ENCODE results near the gene PLAU.

The PLAU gene

GRCh38 chr10:73877533-73878160 lies 33.3 kb upstream of the PLAU start:
- H3K9ac ChIP-seq (ENCODE audit: low read length in 2 of 2), result no peak overlapping the region
- no peaks in the 10 kb centered on the region for H3K9me3 ChIP-seq (ENCODE audit: control insufficient read depth in 2 of 2, low read length in 2 of 2)
- peaks cover 22% of the 10 kb centered on the region for H3K4me1 ChIP-seq (ENCODE audit: control insufficient read depth, insufficient read depth, low read length)
- peak overlapping the region; percentile 31 for H3K27ac ChIP-seq (ENCODE audit: low read length)
- no peaks in the 10 kb centered on the region for H3K27me3 ChIP-seq (ENCODE audit: control insufficient read depth in 1 of 2, insufficient read depth in 2 of 2, low read length in 2 of 2)
- peaks cover 0 to 3% of the 10 kb centered on the region in 2 donors for H3K36me3 ChIP-seq (ENCODE audit: control insufficient read depth in 2 of 2, insufficient read depth in 2 of 2, low read length in 2 of 2)
- H3K4me3 ChIP-seq (ENCODE audit: low read length in 2 of 2), result no peak overlapping the region

- Histone ChIP-seq H3K4me3 (ENCODE audit: low read length in 2 of 2) (no peak overlapping the region), H3K36me3 (ENCODE audit: control insufficient read depth in 2 of 2, insufficient read depth in 2 of 2, low read length in 2 of 2) (no peaks in the 10 kb centered on the region), H3K9ac (ENCODE audit: low read length in 2 of 2) (no peak overlapping the region), H3K27ac (ENCODE audit: low read length) (no peak overlapping the region), H3K4me1 (ENCODE audit: control insufficient read depth, insufficient read depth, low read length) (peaks cover 15% of the 10 kb centered on the region), H3K27me3 (ENCODE audit: control insufficient read depth in 1 of 2, insufficient read depth in 2 of 2, low read length in 2 of 2) (no peaks in the 10 kb centered on the region), H3K9me3 (ENCODE audit: control insufficient read depth in 2 of 2, low read length in 2 of 2) (no peaks in the 10 kb centered on the region)
Measured at GRCh38 chr10:73878365-73878764, 32.6 kb upstream of the PLAU start.

- Histone ChIP-seq H3K36me3 (ENCODE audit: control insufficient read depth in 2 of 2, insufficient read depth in 2 of 2, low read length in 2 of 2) (no peaks in the 10 kb centered on the region), H3K9ac (ENCODE audit: low read length in 2 of 2) (peak overlapping the region in 1 of 2 donors; percentile 42), H3K27ac (ENCODE audit: low read length) (peak overlapping the region; percentile 60), H3K4me1 (ENCODE audit: control insufficient read depth, insufficient read depth, low read length) (peaks cover 14% of the 10 kb centered on the region), H3K4me3 (ENCODE audit: low read length in 2 of 2) (no peak overlapping the region), H3K9me3 (ENCODE audit: control insufficient read depth in 2 of 2, low read length in 2 of 2) (no peaks in the 10 kb centered on the region), H3K27me3 (ENCODE audit: control insufficient read depth in 1 of 2, insufficient read depth in 2 of 2, low read length in 2 of 2) (no peaks in the 10 kb centered on the region)
Measured at GRCh38 chr10:73879296-73880173, 31.4 kb upstream of the PLAU start.

GRCh38 chr10:73881221-73881919 lies 29.6 kb upstream of the PLAU start:
- H3K27ac ChIP-seq (ENCODE audit: low read length), result no peak overlapping the region
- peaks cover 6% of the 10 kb centered on the region for H3K4me1 ChIP-seq (ENCODE audit: control insufficient read depth, insufficient read depth, low read length)
- no peaks in the 10 kb centered on the region for H3K9me3 ChIP-seq (ENCODE audit: control insufficient read depth in 2 of 2, low read length in 2 of 2)

GRCh38 chr10:73884017-73884416 lies 26.9 kb upstream of the PLAU start:
- Histone ChIP-seq H3K36me3 (ENCODE audit: control insufficient read depth in 2 of 2, insufficient read depth in 2 of 2, low read length in 2 of 2) (no peaks in the 10 kb centered on the region), H3K4me1 (ENCODE audit: control insufficient read depth, insufficient read depth, low read length) (peaks cover 31% of the 10 kb centered on the region), H3K27me3 (ENCODE audit: control insufficient read depth in 1 of 2, insufficient read depth in 2 of 2, low read length in 2 of 2) (no peaks in the 10 kb centered on the region), H3K9ac (ENCODE audit: low read length in 2 of 2) (no peak overlapping the region), H3K9me3 (ENCODE audit: control insufficient read depth in 2 of 2, low read length in 2 of 2) (no peaks in the 10 kb centered on the region), H3K27ac (ENCODE audit: low read length) (no peak overlapping the region), H3K4me3 (ENCODE audit: low read length in 2 of 2) (no peak overlapping the region)

More at GRCh38 chr10:73881221-73881919, 29.6 kb upstream of the PLAU start:
- Histone ChIP-seq H3K27me3 (ENCODE audit: control insufficient read depth in 1 of 2, insufficient read depth in 2 of 2, low read length in 2 of 2) (no peaks in the 10 kb centered on the region), H3K36me3 (ENCODE audit: control insufficient read depth in 2 of 2, insufficient read depth in 2 of 2, low read length in 2 of 2) (no peaks in the 10 kb centered on the region), H3K4me3 (ENCODE audit: low read length in 2 of 2) (no peak overlapping the region), H3K9ac (ENCODE audit: low read length in 2 of 2) (no peak overlapping the region)

- Histone ChIP-seq H3K4me3 (ENCODE audit: low read length in 2 of 2) (no peak overlapping the region), H3K36me3 (ENCODE audit: control insufficient read depth in 2 of 2, insufficient read depth in 2 of 2, low read length in 2 of 2) (no peaks in the 10 kb centered on the region), H3K9ac (ENCODE audit: low read length in 2 of 2) (peak overlapping the region in 1 of 2 donors; percentile 47), H3K27ac (ENCODE audit: low read length) (peak overlapping the region; percentile 95), H3K4me1 (ENCODE audit: control insufficient read depth, insufficient read depth, low read length) (peaks cover 33% of the 10 kb centered on the region), H3K27me3 (ENCODE audit: control insufficient read depth in 1 of 2, insufficient read depth in 2 of 2, low read length in 2 of 2) (no peaks in the 10 kb centered on the region), H3K9me3 (ENCODE audit: control insufficient read depth in 2 of 2, low read length in 2 of 2) (no peaks in the 10 kb centered on the region)
Measured at GRCh38 chr10:73886085-73886529, 24.8 kb upstream of the PLAU start.

GRCh38 chr10:73886661-73887293 lies 24.2 kb upstream of the PLAU start:
- Histone ChIP-seq H3K4me3 (ENCODE audit: low read length in 2 of 2) (peak overlapping the region in 1 of 2 donors; percentile 60), H3K9me3 (ENCODE audit: control insufficient read depth in 2 of 2, low read length in 2 of 2) (no peaks in the 10 kb centered on the region), H3K9ac (ENCODE audit: low read length in 2 of 2) (peak overlapping the region; percentile 1 to 66), H3K27me3 (ENCODE audit: control insufficient read depth in 1 of 2, insufficient read depth in 2 of 2, low read length in 2 of 2) (no peaks in the 10 kb centered on the region), H3K4me1 (ENCODE audit: control insufficient read depth, insufficient read depth, low read length) (peaks cover 33% of the 10 kb centered on the region), H3K27ac (ENCODE audit: low read length) (peak overlapping the region; percentile 95), H3K36me3 (ENCODE audit: control insufficient read depth in 2 of 2, insufficient read depth in 2 of 2, low read length in 2 of 2) (no peaks in the 10 kb centered on the region)

- H3K4me1 ChIP-seq (ENCODE audit: control insufficient read depth, insufficient read depth, low read length), result peaks cover 33% of the 10 kb centered on the region
- H3K9ac ChIP-seq (ENCODE audit: low read length in 2 of 2), result peak overlapping the region; percentile 1 to 66
Measured at GRCh38 chr10:73887294-73888039, 23.5 kb upstream of the PLAU start.

GRCh38 chr10:73888514-73888913 lies 22.4 kb upstream of the PLAU start:
- peaks cover 33% of the 10 kb centered on the region for H3K4me1 ChIP-seq (ENCODE audit: control insufficient read depth, insufficient read depth, low read length)
- H3K4me3 ChIP-seq (ENCODE audit: low read length in 2 of 2), result no peak overlapping the region
- H3K27ac ChIP-seq (ENCODE audit: low read length), result peak overlapping the region; percentile 95
- H3K9ac ChIP-seq (ENCODE audit: low read length in 2 of 2), result peak overlapping the region in 1 of 2 donors; percentile 51
- H3K9me3 ChIP-seq (ENCODE audit: control insufficient read depth in 2 of 2, low read length in 2 of 2), result no peaks in the 10 kb centered on the region
- no peaks in the 10 kb centered on the region for H3K27me3 ChIP-seq (ENCODE audit: control insufficient read depth in 1 of 2, insufficient read depth in 2 of 2, low read length in 2 of 2)
- no peaks in the 10 kb centered on the region for H3K36me3 ChIP-seq (ENCODE audit: control insufficient read depth in 2 of 2, insufficient read depth in 2 of 2, low read length in 2 of 2)

More at GRCh38 chr10:73887294-73888039, 23.5 kb upstream of the PLAU start:
- Histone ChIP-seq H3K9me3 (ENCODE audit: control insufficient read depth in 2 of 2, low read length in 2 of 2) (no peaks in the 10 kb centered on the region), H3K36me3 (ENCODE audit: control insufficient read depth in 2 of 2, insufficient read depth in 2 of 2, low read length in 2 of 2) (no peaks in the 10 kb centered on the region), H3K27me3 (ENCODE audit: control insufficient read depth in 1 of 2, insufficient read depth in 2 of 2, low read length in 2 of 2) (no peaks in the 10 kb centered on the region), H3K27ac (ENCODE audit: low read length) (peak overlapping the region; percentile 95), H3K4me3 (ENCODE audit: low read length in 2 of 2) (peak overlapping the region in 1 of 2 donors; percentile 60)

GRCh38 chr10:73889014-73889413 lies 21.9 kb upstream of the PLAU start:
- Histone ChIP-seq H3K4me3 (ENCODE audit: low read length in 2 of 2) (no peak overlapping the region), H3K9ac (ENCODE audit: low read length in 2 of 2) (no peak overlapping the region), H3K27ac (ENCODE audit: low read length) (peak overlapping the region; percentile 95), H3K27me3 (ENCODE audit: control insufficient read depth in 1 of 2, insufficient read depth in 2 of 2, low read length in 2 of 2) (no peaks in the 10 kb centered on the region), H3K9me3 (ENCODE audit: control insufficient read depth in 2 of 2, low read length in 2 of 2) (no peaks in the 10 kb centered on the region), H3K4me1 (ENCODE audit: control insufficient read depth, insufficient read depth, low read length) (peaks cover 33% of the 10 kb centered on the region), H3K36me3 (ENCODE audit: control insufficient read depth in 2 of 2, insufficient read depth in 2 of 2, low read length in 2 of 2) (no peaks in the 10 kb centered on the region)
